Measurements from ENCODE around the gene PIP4K2A.
A peak's percentile ranks its signal among the peaks of the same experiment; 100 is the strongest.
"Not testable (repeated sequence)": the region's sequence is repeated elsewhere in the genome, so short reads cannot be mapped to it uniquely, and the experiment has no call there.

Gene PIP4K2A

GRCh38 chr10:22554461-22555182, 159.8 kb downstream of the PIP4K2A start:
- no peak for DNase-seq (ENCODE audit: low read depth, low spot score)

GRCh38 chr10:22553452-22553995, 160.9 kb downstream of the PIP4K2A start:
- no peak for DNase-seq (ENCODE audit: low read depth, low spot score)

- no peak for DNase-seq (ENCODE audit: low read depth, low spot score)
These were observed 161.4 kb downstream of the PIP4K2A start for GRCh38 chr10:22552888-22553378.

GRCh38 chr10:22551681-22552365, 162.6 kb downstream of the PIP4K2A start:
- DNase-seq (ENCODE audit: low read depth, low spot score), result no peak

GRCh38 chr10:22550732-22551131, 163.6 kb downstream of the PIP4K2A start:
- peak; percentile 55 for DNase-seq (ENCODE audit: low read depth, low spot score)

GRCh38 chr10:22548344-22548743, 166.0 kb downstream of the PIP4K2A start:
- no peak for DNase-seq (ENCODE audit: low read depth, low spot score)

GRCh38 chr10:22545643-22546042, 168.7 kb downstream of the PIP4K2A start:
- DNase-seq (ENCODE audit: low read depth, low spot score), result no peak

GRCh38 chr10:22544325-22545068, 169.9 kb downstream of the PIP4K2A start:
- no peak for DNase-seq (ENCODE audit: low read depth, low spot score)

GRCh38 chr10:22542773-22543172, 171.6 kb downstream of the PIP4K2A start:
- DNase-seq (ENCODE audit: low read depth, low spot score), result no peak

GRCh38 chr10:22541900-22542299, 172.5 kb downstream of the PIP4K2A start:
- DNase-seq (ENCODE audit: low read depth, low spot score), result no peak

GRCh38 chr10:22539579-22540298, 174.6 kb downstream of the PIP4K2A start:
- DNase-seq (ENCODE audit: low read depth, low spot score), result no peak

- no peak for DNase-seq (ENCODE audit: low read depth, low spot score)
These were observed 176.6 kb downstream of the PIP4K2A start for GRCh38 chr10:22537810-22538209.

- no peak for DNase-seq (ENCODE audit: low read depth, low spot score)
These were observed 177.8 kb downstream of the PIP4K2A start for GRCh38 chr10:22536620-22537019.

GRCh38 chr10:22534849-22535604, 179.4 kb downstream of the PIP4K2A start:
- DNase-seq (ENCODE audit: low read depth, low spot score), result no peak

GRCh38 chr10:22531441-22531840, 182.9 kb downstream of the PIP4K2A start:
- no peak for DNase-seq (ENCODE audit: low read depth, low spot score)

- DNase-seq (ENCODE audit: low read depth, low spot score), result no peak
These were observed 183.4 kb downstream of the PIP4K2A start for GRCh38 chr10:22531008-22531407.

- DNase-seq (ENCODE audit: low read depth, low spot score), result no peak
These were observed 186.9 kb downstream of the PIP4K2A start for GRCh38 chr10:22527520-22527919.

- DNase-seq (ENCODE audit: low read depth, low spot score), result not testable (repeated sequence)
These were observed 190.0 kb downstream of the PIP4K2A start for GRCh38 chr10:22524333-22524732.

- DNase-seq (ENCODE audit: low read depth, low spot score), result not testable (repeated sequence)
These were observed 193.7 kb downstream of the PIP4K2A start for GRCh38 chr10:22520645-22521044.

- DNase-seq (ENCODE audit: low read depth, low spot score), result no peak
These were observed 196.1 kb downstream of the PIP4K2A start for GRCh38 chr10:22518167-22518724.
